Fibroblast of mammary gland (primary cell): ENCODE data around the gene KANK4.
"Not testable (repeated sequence)": the region's sequence is repeated elsewhere in the genome, so short reads cannot be mapped to it uniquely, and the experiment has no call there.

ENCODE experiments used
- DNase-seq: peaks from one replicate; pipeline ENCODE4 v3.0.0-alpha.2; 2010; ENCODE audit warnings: low read depth
- H3K4me3 ChIP-seq: 2 replicates; pipeline ENCODE4 v1.5.1; 2011; ENCODE audit warnings: low read depth, mild to moderate bottlenecking, low read length, moderate library complexity; ENCODE audit not compliant: control insufficient read depth
- CTCF ChIP-seq: conservative IDR thresholded peaks from 2 replicates; pipeline ENCODE4 v1.5.1; 2011; ENCODE audit warnings: low read depth, low read length, inconsistent platforms; ENCODE audit not compliant: control insufficient read depth, insufficient read depth

KANK4 gene

GRCh38 chr1:62263006-62263813 lies 56.0 kb downstream of the KANK4 start:
- no peak for TF ChIP-seq CTCF
- no peak for DNase-seq
- no peak overlapping the region for H3K4me3 ChIP-seq

GRCh38 chr1:62260688-62261087 lies 58.5 kb downstream of the KANK4 start:
- DNase-seq = no peak
- TF ChIP-seq CTCF = no peak
- no peak overlapping the region for H3K4me3 ChIP-seq

- no peak overlapping the region for H3K4me3 ChIP-seq
- no peak for DNase-seq
- TF ChIP-seq CTCF = no peak
These were observed 59.7 kb downstream of the KANK4 start for GRCh38 chr1:62259551-62259950.

- DNase-seq = no peak
- no peak overlapping the region for H3K4me3 ChIP-seq
- no peak for TF ChIP-seq CTCF
These were observed 69.0 kb downstream of the KANK4 start for GRCh38 chr1:62250126-62250726.

GRCh38 chr1:62247391-62248168 lies 71.7 kb downstream of the KANK4 start:
- no peak overlapping the region for H3K4me3 ChIP-seq
- no peak for TF ChIP-seq CTCF
- no peak for DNase-seq

- TF ChIP-seq CTCF = no peak
- DNase-seq = peak; percentile 6
- H3K4me3 ChIP-seq = no peak overlapping the region
These were observed 74.0 kb downstream of the KANK4 start for GRCh38 chr1:62245201-62245600.

- not testable (repeated sequence) for DNase-seq, H3K4me3 ChIP-seq
These were observed 74.9 kb downstream of the KANK4 start for GRCh38 chr1:62244380-62244779.
